ENCODE measurements around the gene PRDM1.

The PRDM1 gene

GRCh38 chr6:106072501-106073090, 13.5 kb upstream of the PRDM1 start:
- no peak for DNase-seq

- no peak for DNase-seq
These were observed 12.0 kb upstream of the PRDM1 start for GRCh38 chr6:106074146-106074545.

- no peak for DNase-seq
These were observed 10.0 kb upstream of the PRDM1 start for GRCh38 chr6:106076139-106076538.

GRCh38 chr6:106077170-106077569, 9.0 kb upstream of the PRDM1 start:
- no peak for DNase-seq

GRCh38 chr6:106077881-106078280, 8.3 kb upstream of the PRDM1 start:
- no peak for DNase-seq

- no peak for DNase-seq
These were observed 6.0 kb upstream of the PRDM1 start for GRCh38 chr6:106079961-106080762.

GRCh38 chr6:106080763-106081095, 5.4 kb upstream of the PRDM1 start:
- no peak for DNase-seq

- no peak for DNase-seq
These were observed 4.4 kb upstream of the PRDM1 start for GRCh38 chr6:106081715-106082114.

- DNase-seq, result no peak
These were observed 3.3 kb upstream of the PRDM1 start for GRCh38 chr6:106082735-106083398.

GRCh38 chr6:106083618-106084017, 2.5 kb upstream of the PRDM1 start:
- DNase-seq, result no peak

- DNase-seq, result peak; percentile 60
These were observed 1.8 kb upstream of the PRDM1 start for GRCh38 chr6:106084106-106084988.

GRCh38 chr6:106084989-106085691, 996 bp upstream of the PRDM1 start:
- DNase-seq, result no peak

- no peak for DNase-seq
These were observed 498 bp upstream of the PRDM1 start for GRCh38 chr6:106085692-106085983.

GRCh38 chr6:106086814-106087175, 659 bp downstream of the PRDM1 start:
- DNase-seq, result no peak

GRCh38 chr6:106087548-106088325, 1.6 kb downstream of the PRDM1 start:
- no peak for DNase-seq

- DNase-seq, result peak; percentile 57
These were observed 3.9 kb downstream of the PRDM1 start for GRCh38 chr6:106090001-106090400.

GRCh38 chr6:106092279-106092678, 6.1 kb downstream of the PRDM1 start:
- no peak for DNase-seq

GRCh38 chr6:106094261-106094963, 8.3 kb downstream of the PRDM1 start:
- peak; percentile 77 for DNase-seq

- no peak for DNase-seq
These were observed 8.8 kb downstream of the PRDM1 start for GRCh38 chr6:106094964-106095335.

- peak; percentile 89 for DNase-seq
These were observed 11.5 kb downstream of the PRDM1 start for GRCh38 chr6:106097411-106098231.

Measured in CD4-positive, alpha-beta T cell treated with Interleukin-4 for 4 hours (primary cell).